ENCODE measurements around the gene NPFF. TPM values are rescaled to one million over a fixed set of nuclear protein-coding genes. Genes with fewer than 3 reads are reported as not detected.

The NPFF gene
- total and polyA plus RNA-seq, 10 donors, result 0.49 to 2.0 (median 1.3) TPM; not detected in 7

DNA sequence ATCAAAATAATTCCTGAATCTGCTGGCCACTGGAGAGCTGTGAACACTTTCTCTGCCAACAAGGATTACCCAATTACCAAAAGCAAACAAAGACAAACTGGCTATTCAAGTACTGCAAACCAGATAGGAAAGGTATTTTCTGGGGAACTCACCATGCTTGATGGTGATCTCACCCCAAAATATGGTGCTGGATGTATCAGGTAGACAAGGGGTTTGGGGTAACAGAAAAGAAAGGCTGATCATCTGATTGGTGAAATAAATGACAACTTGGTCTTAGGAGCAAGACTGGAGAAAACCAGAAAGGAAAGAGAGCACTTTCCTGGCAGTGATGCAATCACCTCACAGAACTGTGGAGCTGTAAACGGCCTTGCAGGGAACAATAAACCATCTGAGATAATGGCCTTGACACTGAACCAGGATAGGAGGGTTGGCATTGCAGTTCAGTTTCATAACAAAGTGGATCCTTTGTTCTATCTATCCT lies 31.0 kb upstream of the NPFF start:
- WGBS, 5 donors, result 27 to 59% (median 46%) methylated on average over 1 of the region's 1 CpG
- H3K36me3 ChIP-seq, result peaks cover 21 to 100% (median 71%) of the 10 kb centered on the region in 6 donors
- DNase-seq, result no peak

DNA sequence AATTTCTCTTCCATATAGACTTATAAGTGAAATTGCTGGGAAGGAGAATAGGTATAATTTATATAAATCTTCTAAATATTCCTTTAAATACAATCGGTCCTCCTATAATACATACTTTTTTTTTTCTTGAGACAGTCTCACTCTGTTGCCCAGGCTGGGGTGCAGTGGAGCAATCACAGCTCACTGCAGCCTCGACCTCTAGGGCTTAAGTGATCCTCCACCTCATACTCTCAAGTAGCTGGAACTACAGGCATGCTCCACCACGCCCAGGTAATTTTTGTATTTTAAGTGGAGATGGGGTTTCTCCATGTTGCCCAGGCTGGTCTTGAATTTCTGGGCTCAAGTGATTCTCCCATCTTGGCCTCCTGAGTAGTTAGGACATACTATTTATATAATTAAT lies 29.7 kb upstream of the NPFF start:
- intact Hi-C loops (cut with DNase I; ENCODE audit: low total_unique reads), result no loop called here
- WGBS, 5 donors, result 89 to 98% (median 97%) methylated on average over 3 of the region's 3 CpGs
- Histone ChIP-seq H3K27me3 (replicated peaks in 1 of 7) (no peaks in the 10 kb centered on the region), H3K4me3 (no peak overlapping the region), H3K4me1 (peaks cover 0 to 14% (median 2%) of the 10 kb centered on the region in 6 donors), H3K27ac (peak overlapping the region in 2 of 8 donors; percentile 63 to 71), H3K36me3 (peaks cover 17 to 100% (median 73%) of the 10 kb centered on the region in 6 donors), H3K9me3 (no peaks in the 10 kb centered on the region)
- TF ChIP-seq POLR2AphosphoS5 (IDR thresholded peaks at IDR 0.05) (no peak), POLR2A (IDR thresholded peaks at IDR 0.05) (no peak)
- TF ChIP-seq, protein P1, sequence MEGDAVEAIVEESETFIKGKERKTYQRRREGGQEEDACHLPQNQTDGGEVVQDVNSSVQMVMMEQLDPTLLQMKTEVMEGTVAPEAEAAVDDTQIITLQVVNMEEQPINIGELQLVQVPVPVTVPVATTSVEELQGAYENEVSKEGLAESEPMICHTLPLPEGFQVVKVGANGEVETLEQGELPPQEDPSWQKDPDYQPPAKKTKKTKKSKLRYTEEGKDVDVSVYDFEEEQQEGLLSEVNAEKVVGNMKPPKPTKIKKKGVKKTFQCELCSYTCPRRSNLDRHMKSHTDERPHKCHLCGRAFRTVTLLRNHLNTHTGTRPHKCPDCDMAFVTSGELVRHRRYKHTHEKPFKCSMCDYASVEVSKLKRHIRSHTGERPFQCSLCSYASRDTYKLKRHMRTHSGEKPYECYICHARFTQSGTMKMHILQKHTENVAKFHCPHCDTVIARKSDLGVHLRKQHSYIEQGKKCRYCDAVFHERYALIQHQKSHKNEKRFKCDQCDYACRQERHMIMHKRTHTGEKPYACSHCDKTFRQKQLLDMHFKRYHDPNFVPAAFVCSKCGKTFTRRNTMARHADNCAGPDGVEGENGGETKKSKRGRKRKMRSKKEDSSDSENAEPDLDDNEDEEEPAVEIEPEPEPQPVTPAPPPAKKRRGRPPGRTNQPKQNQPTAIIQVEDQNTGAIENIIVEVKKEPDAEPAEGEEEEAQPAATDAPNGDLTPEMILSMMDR (IDR thresholded peaks at IDR 0.05 in 8 of 11, conservative IDR thresholded peaks at IDR 0.05 in 3 of 11), result no peak
- DNase-seq, result no peak

More for the DNA sequence above, 31.0 kb upstream of the NPFF start:
- H3K27me3 ChIP-seq (replicated peaks in 1 of 7), result no peaks in the 10 kb centered on the region
- H3K9me3 ChIP-seq, result no peaks in the 10 kb centered on the region
- peaks cover 0 to 14% (median 2%) of the 10 kb centered on the region in 6 donors for H3K4me1 ChIP-seq
- H3K27ac ChIP-seq, result peak overlapping the region; percentile 24 to 72 (median 62)
- intact Hi-C loops (cut with DNase I; ENCODE audit: low total_unique reads), result no loop called here
- TF ChIP-seq POLR2AphosphoS5 (IDR thresholded peaks at IDR 0.05) (no peak), POLR2A (IDR thresholded peaks at IDR 0.05) (no peak)
- TF ChIP-seq, protein P1 (IDR thresholded peaks at IDR 0.05 in 8 of 11, conservative IDR thresholded peaks at IDR 0.05 in 3 of 11), result no peak
- H3K4me3 ChIP-seq, result no peak overlapping the region

DNA sequence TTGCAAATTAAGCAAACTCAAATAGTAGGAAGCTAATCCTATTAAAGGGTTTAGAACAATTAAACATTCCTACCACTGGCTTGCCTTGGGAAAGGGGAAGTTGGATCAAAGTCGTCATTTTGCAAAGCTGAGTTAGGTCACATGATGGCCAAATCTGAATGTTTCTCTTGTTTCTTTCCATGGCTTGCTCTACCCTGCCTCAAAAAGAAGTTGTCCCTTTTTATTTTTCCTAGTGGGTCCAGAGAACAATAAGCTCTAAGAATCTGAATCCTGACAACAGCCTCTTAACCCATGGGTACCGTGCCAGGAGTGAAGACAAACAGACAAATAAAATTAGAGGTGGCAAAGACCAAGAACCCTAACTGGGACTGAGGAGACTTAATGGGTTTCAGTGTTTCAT lies 26.2 kb upstream of the NPFF start:
- Histone ChIP-seq H3K4me1 (peaks cover 0 to 6% (median 0%) of the 10 kb centered on the region in 6 donors), H3K36me3 (peaks cover 21 to 100% (median 91%) of the 10 kb centered on the region in 6 donors), H3K27me3 (replicated peaks in 1 of 7) (no peaks in the 10 kb centered on the region), H3K4me3 (no peak overlapping the region), H3K9me3 (no peaks in the 10 kb centered on the region), H3K27ac (no peak overlapping the region)
- intact Hi-C loops (cut with DNase I; ENCODE audit: low total_unique reads), result no loop called here
- 43 to 83% (median 76%) methylated on average over 2 of the region's 2 CpGs for WGBS, 5 donors
- TF ChIP-seq, protein P1 (IDR thresholded peaks at IDR 0.05 in 8 of 11, conservative IDR thresholded peaks at IDR 0.05 in 3 of 11), result no peak
- TF ChIP-seq POLR2A (IDR thresholded peaks at IDR 0.05) (no peak), POLR2AphosphoS5 (IDR thresholded peaks at IDR 0.05) (no peak)
- no peak for DNase-seq

DNA sequence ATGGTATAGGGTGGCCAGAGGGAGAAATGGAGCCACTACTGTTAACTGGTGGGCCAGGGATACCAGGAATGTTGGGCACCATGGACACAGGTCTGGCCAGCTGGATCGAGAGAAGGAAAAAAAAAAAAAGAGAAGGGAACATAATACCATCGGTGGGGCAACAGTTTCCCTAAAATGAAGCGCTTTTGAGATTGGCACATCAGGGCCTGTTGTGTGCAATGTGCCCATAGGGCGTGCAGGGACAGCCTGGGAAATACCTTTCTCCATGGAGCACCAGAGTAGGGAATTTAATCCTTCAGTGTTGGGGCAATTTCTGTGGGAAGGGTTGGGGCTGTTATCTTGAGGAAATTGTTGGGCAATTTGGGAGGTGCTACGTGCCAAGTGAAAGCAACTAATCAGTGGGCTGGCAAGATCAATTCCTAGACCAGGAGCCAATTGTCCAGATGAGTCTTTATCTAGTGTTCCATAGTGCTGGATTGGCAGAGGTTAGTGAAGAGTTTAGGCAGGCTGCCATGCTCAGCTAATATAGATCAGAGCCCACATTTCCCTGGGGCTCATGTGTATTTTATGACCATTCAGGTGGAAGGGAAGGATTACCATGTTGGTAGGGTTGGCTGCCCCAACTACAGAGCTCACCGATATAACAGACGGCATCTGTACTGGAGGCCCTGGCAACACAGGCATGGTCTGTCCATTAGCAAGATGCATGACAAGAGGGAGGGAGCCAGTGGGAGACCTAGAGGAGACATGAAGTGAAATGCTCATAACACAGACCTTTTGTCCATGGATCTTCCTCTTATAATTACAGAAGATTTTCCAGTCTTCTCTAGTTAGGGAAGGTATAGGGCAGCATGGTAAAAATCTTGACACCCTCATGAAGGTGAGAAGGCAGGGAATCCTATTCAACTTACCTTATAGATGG lies 25.5 kb upstream of the NPFF start:
- Histone ChIP-seq H3K9me3 (no peaks in the 10 kb centered on the region), H3K27me3 (replicated peaks in 1 of 7) (no peaks in the 10 kb centered on the region), H3K27ac (no peak overlapping the region), H3K4me1 (no peaks in the 10 kb centered on the region), H3K4me3 (no peak overlapping the region), H3K36me3 (peaks cover 21 to 100% (median 94%) of the 10 kb centered on the region in 6 donors)
- 75 to 97% (median 88%) methylated on average over 7 of the region's 7 CpGs for WGBS, 5 donors
- TF ChIP-seq POLR2AphosphoS5 (IDR thresholded peaks at IDR 0.05) (no peak), POLR2A (IDR thresholded peaks at IDR 0.05) (no peak)
- TF ChIP-seq, protein P1 (IDR thresholded peaks at IDR 0.05 in 8 of 11, conservative IDR thresholded peaks at IDR 0.05 in 3 of 11), result no peak
- no peak for DNase-seq
- intact Hi-C loops (cut with DNase I; ENCODE audit: low total_unique reads), result no loop called here

Measured in spleen (tissue), 11 donors.